ENCODE results near the gene APLP2.
"Not testable (repeated sequence)": the region's sequence is repeated elsewhere in the genome, so short reads cannot be mapped to it uniquely, and the experiment has no call there.

The APLP2 gene

GRCh38 chr11:130090517-130090916, 20.8 kb downstream of the APLP2 start:
- not testable (repeated sequence) for DNase-seq (ENCODE audit: low spot score)

- not testable (repeated sequence) for DNase-seq (ENCODE audit: low spot score)
These were observed 21.5 kb downstream of the APLP2 start for GRCh38 chr11:130091169-130091568.

GRCh38 chr11:130092661-130093060, 23.0 kb downstream of the APLP2 start:
- DNase-seq (ENCODE audit: low spot score) = no peak

GRCh38 chr11:130094614-130095013, 24.9 kb downstream of the APLP2 start:
- DNase-seq (ENCODE audit: low spot score) = no peak

- no peak for DNase-seq (ENCODE audit: low spot score)
These were observed 25.6 kb downstream of the APLP2 start for GRCh38 chr11:130095326-130095725.

GRCh38 chr11:130096042-130096441, 26.3 kb downstream of the APLP2 start:
- no peak for DNase-seq (ENCODE audit: low spot score)

GRCh38 chr11:130096823-130097222, 27.1 kb downstream of the APLP2 start:
- no peak for DNase-seq (ENCODE audit: low spot score)

- DNase-seq (ENCODE audit: low spot score) = no peak
These were observed 27.6 kb downstream of the APLP2 start for GRCh38 chr11:130097285-130097684.

- no peak for DNase-seq (ENCODE audit: low spot score)
These were observed 29.7 kb downstream of the APLP2 start for GRCh38 chr11:130099356-130099755.

- no peak for DNase-seq (ENCODE audit: low spot score)
These were observed 30.8 kb downstream of the APLP2 start for GRCh38 chr11:130100381-130101095.

- no peak for DNase-seq (ENCODE audit: low spot score)
These were observed 32.0 kb downstream of the APLP2 start for GRCh38 chr11:130101661-130102060.

GRCh38 chr11:130102301-130103249, 32.9 kb downstream of the APLP2 start:
- DNase-seq (ENCODE audit: low spot score) = no peak

GRCh38 chr11:130103296-130103814, 33.7 kb downstream of the APLP2 start:
- DNase-seq (ENCODE audit: low spot score) = no peak

GRCh38 chr11:130106381-130106780, 36.7 kb downstream of the APLP2 start:
- no peak for DNase-seq (ENCODE audit: low spot score)

- DNase-seq (ENCODE audit: low spot score) = not testable (repeated sequence)
These were observed 39.0 kb downstream of the APLP2 start for GRCh38 chr11:130108671-130109070.

GRCh38 chr11:130109386-130109785, 39.7 kb downstream of the APLP2 start:
- no peak for DNase-seq (ENCODE audit: low spot score)

GRCh38 chr11:130110339-130111108, 40.8 kb downstream of the APLP2 start:
- DNase-seq (ENCODE audit: low spot score) = no peak

- DNase-seq (ENCODE audit: low spot score) = no peak
These were observed 42.6 kb downstream of the APLP2 start for GRCh38 chr11:130112071-130112830.

GRCh38 chr11:130114281-130114680, 44.6 kb downstream of the APLP2 start:
- DNase-seq (ENCODE audit: low spot score) = no peak

GRCh38 chr11:130114726-130115125, 45.0 kb downstream of the APLP2 start:
- no peak for DNase-seq (ENCODE audit: low spot score)

- DNase-seq (ENCODE audit: low spot score) = no peak
These were observed 45.5 kb downstream of the APLP2 start for GRCh38 chr11:130115218-130115617.
